NB4 (cell line): ENCODE results near the gene MRPL48.

Experiments
- DNase-seq: peaks from one replicate; pipeline ENCODE4 v3.0.0; 2010; ENCODE audit warnings: low read depth
- H3K4me3 ChIP-seq: one replicate; pipeline ENCODE4 v1.5.1; 2011; ENCODE audit warnings: mild to moderate bottlenecking, low read depth, low read length, moderate library complexity
- MAX ChIP-seq: IDR thresholded peaks from 2 replicates; pipeline ENCODE4 v1.6.1; 2011; ENCODE audit warnings: low read depth, low read length
- MYC ChIP-seq: IDR thresholded peaks from 2 replicates; pipeline ENCODE4 v1.6.1; 2011; ENCODE audit warnings: low read depth, low read length
- POLR2A ChIP-seq: IDR thresholded peaks from 2 replicates; pipeline ENCODE4 v1.6.1; 2011; ENCODE audit warnings: mild to moderate bottlenecking; ENCODE audit not compliant: insufficient read length; ENCODE audit errors: extremely low read depth
- TF ChIP-seq, protein P1 (sequence below): IDR thresholded peaks from one replicate; pipeline ENCODE4 v1.5.1; 2012; ENCODE audit warnings: low read depth, low read length

Gene MRPL48

GRCh38 chr11:73913472-73913871 is 125.8 kb downstream of the MRPL48 start:
- H3K4me3 ChIP-seq: no peak overlapping the region
- no peak for DNase-seq
- TF ChIP-seq, protein P1, sequence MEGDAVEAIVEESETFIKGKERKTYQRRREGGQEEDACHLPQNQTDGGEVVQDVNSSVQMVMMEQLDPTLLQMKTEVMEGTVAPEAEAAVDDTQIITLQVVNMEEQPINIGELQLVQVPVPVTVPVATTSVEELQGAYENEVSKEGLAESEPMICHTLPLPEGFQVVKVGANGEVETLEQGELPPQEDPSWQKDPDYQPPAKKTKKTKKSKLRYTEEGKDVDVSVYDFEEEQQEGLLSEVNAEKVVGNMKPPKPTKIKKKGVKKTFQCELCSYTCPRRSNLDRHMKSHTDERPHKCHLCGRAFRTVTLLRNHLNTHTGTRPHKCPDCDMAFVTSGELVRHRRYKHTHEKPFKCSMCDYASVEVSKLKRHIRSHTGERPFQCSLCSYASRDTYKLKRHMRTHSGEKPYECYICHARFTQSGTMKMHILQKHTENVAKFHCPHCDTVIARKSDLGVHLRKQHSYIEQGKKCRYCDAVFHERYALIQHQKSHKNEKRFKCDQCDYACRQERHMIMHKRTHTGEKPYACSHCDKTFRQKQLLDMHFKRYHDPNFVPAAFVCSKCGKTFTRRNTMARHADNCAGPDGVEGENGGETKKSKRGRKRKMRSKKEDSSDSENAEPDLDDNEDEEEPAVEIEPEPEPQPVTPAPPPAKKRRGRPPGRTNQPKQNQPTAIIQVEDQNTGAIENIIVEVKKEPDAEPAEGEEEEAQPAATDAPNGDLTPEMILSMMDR: no peak
- TF ChIP-seq POLR2A: no peak
- no peak for TF ChIP-seq MYC
- TF ChIP-seq MAX: no peak

DNA sequence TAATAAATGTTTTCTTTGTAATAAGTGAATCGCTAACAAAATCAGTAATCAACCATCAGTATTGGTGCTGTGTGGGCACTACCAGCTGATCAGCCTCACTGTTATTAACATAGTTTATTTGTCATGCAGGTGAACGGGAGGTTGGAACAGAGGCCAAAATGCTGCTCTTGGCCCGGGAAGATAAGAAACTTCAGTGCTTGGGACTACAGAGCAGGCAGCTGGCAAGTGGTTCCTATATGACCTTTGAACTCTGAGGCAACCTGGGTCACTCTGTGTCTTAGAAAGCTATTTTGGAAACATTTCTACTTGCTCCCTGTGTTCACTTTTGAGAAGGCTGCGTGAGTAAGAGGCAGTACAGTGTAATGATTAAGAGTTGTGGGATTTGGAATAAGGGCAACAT is 126.6 kb downstream of the MRPL48 start:
- DNase-seq: no peak
- H3K4me3 ChIP-seq: no peak overlapping the region
- TF ChIP-seq, protein P1: no peak
- no peak for TF ChIP-seq MYC
- no peak for TF ChIP-seq POLR2A
- no peak for TF ChIP-seq MAX
